HepG2 (cell line): ENCODE data around the gene LAMTOR3. TPM values are rescaled to one million over a fixed set of nuclear protein-coding genes. Genes with fewer than 3 reads are reported as not detected.

Experiments used
- ATAC-seq: fragments of 200-7000 bp; cut with Tn5 transposase; 3 replicates; pipeline ENCODE4 v1.9.1; 2020; ENCODE audit warnings: mild to moderate bottlenecking, moderate library complexity
- BruUV-seq: library from RNA; stranded (reverse); fragments of 400-500 nt; replicated peaks from 2 replicates; lab custom pipeline; 2021; lab: Mats Ljungman, UMichigan
- CTCF ChIA-PET: fragments of 300-600 bp; formaldehyde crosslinking; extraction: SDS; loops from one replicate; lab custom pipeline; 2021; ENCODE audit warnings: low total read pairs, inconsistent platforms, low intra/inter-chr PET ratio; lab: Yijun Ruan, JAX
- POLR2A ChIA-PET: fragments of 350-600 bp; sonication (Branson Sonifier 250); formaldehyde crosslinking; loops from one replicate; lab custom pipeline; 2020; ENCODE audit warnings: antibody characterized with exemption, inconsistent platforms; lab: Yijun Ruan, JAX
- DNase-seq: peaks from one replicate; pipeline ENCODE4 v3.0.0-alpha.2; 2015; ENCODE audit warnings: low spot score
- FAIRE-seq: peaks from 3 replicates; lab custom pipeline; 2011; peaks lifted over from hg19 to GRCh38; lab: Jason Lieb, UNC
- H2AFZ ChIP-seq: one replicate; pipeline ENCODE4 v1.6.1; 2011; ENCODE audit warnings: low read length, inconsistent platforms
- H3K27ac ChIP-seq: fragments of 300-600 bp; 3 replicates; pipeline ENCODE4 v1.8.0; 2011; ENCODE audit warnings: mixed run types, mild to moderate bottlenecking, mixed read lengths, low read length, inconsistent platforms; ENCODE audit not compliant: insufficient read depth; ENCODE audit errors: extremely low read length
- H3K27me3 ChIP-seq, 2 experiments: fragments of 200-600 bp in 1 of 2; 2 replicates in 1 of 2; 3 replicates in 1 of 2; pipeline versions ENCODE4 v1.6.0 to v1.8.0; 2011; ENCODE audit warnings: low read length in 2 of 2, mild to moderate bottlenecking in 2 of 2, moderate library complexity in 2 of 2, inconsistent platforms in 1 of 2; ENCODE audit not compliant: insufficient read depth in 2 of 2, control insufficient read depth in 1 of 2
- H3K36me3 ChIP-seq, 2 experiments: fragments of 200-600 bp in 1 of 2; replicated peaks in 1 of 2; 2 replicates in 1 of 2; 3 replicates in 1 of 2; pipeline versions ENCODE4 v1.5.1 to v1.8.0; 2011; ENCODE audit warnings: low read length in 2 of 2, inconsistent platforms in 1 of 2; ENCODE audit not compliant: insufficient read depth in 2 of 2, control insufficient read depth in 1 of 2
- H3K4me1 ChIP-seq: 2 replicates; pipeline ENCODE4 v1.5.1; 2012; ENCODE audit warnings: low read length, inconsistent platforms; ENCODE audit not compliant: insufficient read depth
- H3K4me2 ChIP-seq: 2 replicates; pipeline ENCODE4 v1.6.0; 2011; ENCODE audit warnings: low read depth, low read length, inconsistent platforms
- H3K4me3 ChIP-seq, 3 experiments: fragments of 200-600 bp in 1 of 3; sonication (generic), shearing (Covaris generic) in 1 of 3; replicated peaks in 1 of 3; 2 replicates each; pipeline ENCODE4 v1.5.1; 2011 to 2016; ENCODE audit warnings: low read length in 3 of 3, inconsistent platforms in 2 of 3, low read depth in 2 of 3, mild to moderate bottlenecking in 2 of 3, control low read depth in 1 of 3, mixed read lengths in 1 of 3; ENCODE audit not compliant: insufficient read depth in 1 of 3
- H3K79me2 ChIP-seq: one replicate; pipeline ENCODE4 v1.6.1; 2011; ENCODE audit warnings: low read length, inconsistent platforms; ENCODE audit not compliant: insufficient read depth
- H3K9ac ChIP-seq: 2 replicates; pipeline ENCODE4 v1.6.0; 2011; ENCODE audit warnings: mild to moderate bottlenecking, low read depth, low read length, inconsistent platforms; ENCODE audit not compliant: insufficient read depth
- H3K9me3 ChIP-seq: 2 replicates; pipeline ENCODE4 v1.5.1; 2012; ENCODE audit warnings: mild to moderate bottlenecking, low read length
- H4K20me1 ChIP-seq: 2 replicates; pipeline ENCODE4 v1.6.0; 2011; ENCODE audit warnings: inconsistent platforms, mild to moderate bottlenecking, low read length, moderate library complexity; ENCODE audit not compliant: insufficient read depth
- ARID3A ChIP-seq: IDR thresholded peaks from 2 replicates; pipeline ENCODE4 v1.6.1; 2012; ENCODE audit warnings: low read depth, low read length, improper control_type of control experiment
- CERS6 ChIP-seq: sonication (generic); formaldehyde crosslinking; IDR thresholded peaks from 2 replicates; pipeline ENCODE4 v1.5.0; 2020; ENCODE audit warnings: missing genetic modification reagents
- MED13 ChIP-seq: sonication (generic); formaldehyde crosslinking; IDR thresholded peaks from 2 replicates; pipeline ENCODE4 v1.5.0; 2020; ENCODE audit warnings: missing genetic modification reagents
- MTF2 ChIP-seq: sonication (generic); formaldehyde crosslinking; IDR thresholded peaks from 2 replicates; pipeline ENCODE4 v1.5.0; 2020; ENCODE audit warnings: missing genetic modification reagents, borderline replicate concordance
- MYNN ChIP-seq: sonication (generic); formaldehyde crosslinking; IDR thresholded peaks from 2 replicates; pipeline ENCODE4 v1.4.0; 2020; ENCODE audit warnings: mild to moderate bottlenecking, low read depth, missing genetic modification reagents
- NR2C2 ChIP-seq: sonication (generic); formaldehyde crosslinking; IDR thresholded peaks from 2 replicates; pipeline ENCODE4 v1.4.0; 2020; ENCODE audit warnings: missing genetic modification reagents, mild to moderate bottlenecking, moderate library complexity, borderline replicate concordance
- PTBP1 ChIP-seq: fragments of 200-400 bp; formaldehyde crosslinking; IDR thresholded peaks from 2 replicates; pipeline ENCODE4 v1.6.1; 2018; ENCODE audit warnings: low read length, low read depth; ENCODE audit not compliant: poor library complexity, severe bottlenecking
- YEATS4 ChIP-seq: sonication (generic); formaldehyde crosslinking; IDR thresholded peaks from 2 replicates; pipeline ENCODE4 v1.4.0; 2020; ENCODE audit warnings: missing genetic modification reagents, borderline replicate concordance
- ZBTB42 ChIP-seq: sonication (generic); formaldehyde crosslinking; IDR thresholded peaks from 2 replicates; pipeline ENCODE4 v1.5.0; 2020; ENCODE audit warnings: mild to moderate bottlenecking, missing genetic modification reagents
- ZC3H4 ChIP-seq: sonication (generic); formaldehyde crosslinking; IDR thresholded peaks from 2 replicates; pipeline ENCODE4 v1.4.0; 2020; ENCODE audit warnings: missing genetic modification reagents, borderline replicate concordance
- ZFP36L2 ChIP-seq: sonication (generic); formaldehyde crosslinking; IDR thresholded peaks from 2 replicates; pipeline ENCODE4 v1.4.0; 2020; ENCODE audit warnings: missing genetic modification reagents
- ZNF121 ChIP-seq: sonication (generic); formaldehyde crosslinking; IDR thresholded peaks from 2 replicates; pipeline ENCODE4 v1.5.0; 2020; ENCODE audit warnings: mild to moderate bottlenecking, missing genetic modification reagents
- ZNF790 ChIP-seq: sonication (generic); formaldehyde crosslinking; IDR thresholded peaks from 2 replicates; pipeline ENCODE4 v1.8.0; 2022; ENCODE audit warnings: missing genetic modification reagents, mild to moderate bottlenecking, borderline replicate concordance
- ZNF841 ChIP-seq: sonication (generic); formaldehyde crosslinking; IDR thresholded peaks from 2 replicates; pipeline ENCODE4 v1.8.1; 2023; ENCODE audit warnings: missing genetic modification reagents, borderline replicate concordance
- ZSCAN20 ChIP-seq: sonication (generic); formaldehyde crosslinking; IDR thresholded peaks from 2 replicates; pipeline ENCODE4 v1.4.0; 2020; ENCODE audit warnings: missing genetic modification reagents, mild to moderate bottlenecking, borderline replicate concordance
- WGBS: methylation state at CpG from one replicate; pipeline ENCODE4 v1.1.6; 2017; ENCODE audit warnings: low lambda C conversion rate; 5-methylcytosine and 5-hydroxymethylcytosine counted together
- in situ Hi-C: cut with HindIII; loops from 2 replicates; pipeline ENCODE4 v1.10.0; 2017; ENCODE audit warnings: low pct_unique_long_range_greater_than_20kb; ENCODE audit not compliant: extremely low pct_ligation_motif_present
- intact Hi-C: fragments of 100-400 bp; cut with micrococcal nuclease; formaldehyde crosslinking; loops from one replicate; pipeline ENCODE4 v1.10.0; 2022; ENCODE audit not compliant: unreplicated experiment
- polyA plus RNA-seq, 8 experiments: library from polyadenylated mRNA; depleted of rRNA in 3 of 8; stranded (reverse) in 7 of 8; unstranded in 1 of 8; fragments of >200 nt; fragmentation: Illumina TruSeq in 4 of 8; extraction: Trizol in 4 of 8; gene quantifications; 2 replicates each; pipeline versions ENCODE4 v1.2.1 to v1.2.3, GENCODE V29; 2011 to 2016; ENCODE audit warnings: low read depth in 4 of 8, missing spikeins in 1 of 8, mixed read lengths in 1 of 8; ENCODE audit not compliant: insufficient read depth in 1 of 8
- total RNA-seq, 5 experiments: library from RNA; depleted of rRNA; stranded (reverse); fragments of >200 nt; fragmentation: Illumina TruSeq; extraction: Trizol; gene quantifications; 2 replicates each; pipeline ENCODE4 v1.2.3, GENCODE V29; 2016; ENCODE audit warnings: low read depth in 1 of 5

Gene LAMTOR3
- total and polyA plus RNA-seq, 2 of the 13 experiments (the other 11 are each of a cell fraction or from before 2014, with no cell fraction given) = 47.6 to 49.1 TPM

- TF ChIP-seq ZNF790 (CRISPR knock-in tag) (no peak), ZNF841 (CRISPR knock-in tag) (no peak), ARID3A (no peak), ZC3H4 (CRISPR knock-in tag) (no peak), MYNN (CRISPR knock-in tag) (no peak), MTF2 (CRISPR knock-in tag) (no peak), ZBTB42 (CRISPR knock-in tag) (no peak), ZNF121 (CRISPR knock-in tag) (no peak), YEATS4 (CRISPR knock-in tag) (no peak), ZFP36L2 (CRISPR knock-in tag) (no peak), NR2C2 (no peak), CERS6 (CRISPR knock-in tag) (no peak), ZSCAN20 (CRISPR knock-in tag) (no peak), PTBP1 (no peak), MED13 (CRISPR knock-in tag) (no peak)
- in situ Hi-C loops (loop anchor here (10.0 kb wide), 1 partner anchor 321 kb away; the partner anchor contains the start of gene TRMT10A), intact Hi-C loops (loop anchor here (5.0 kb wide), 1 partner anchor 809 kb away; no protein-coding TSS in a partner anchor)
- peaks cover 10% of the 10 kb centered on the region for H3K79me2 ChIP-seq
- H3K27ac ChIP-seq = no peak overlapping the region
- no TSS peak for BruUV-seq
- ChIA-PET CTCF (interaction anchor here (1.7 kb wide), 1 partner anchor 325 kb away, joined by 6 read pairs; no protein-coding TSS in a partner anchor), POLR2A (no interaction called here)
- H3K9ac ChIP-seq = no peak overlapping the region
- no peaks in the 10 kb centered on the region for H3K27me3 ChIP-seq
- WGBS = 95% methylated on average over 4 of the region's 4 CpGs
- no peaks in the 10 kb centered on the region for H3K9me3 ChIP-seq
- peaks cover 4 to 27% of the 10 kb centered on the region in 2 experiments for H3K36me3 ChIP-seq
- FAIRE-seq (no peak), DNase-seq (no peak), ATAC-seq (no peak)
- H3K4me2 ChIP-seq = no peak overlapping the region
- H3K4me3 ChIP-seq = no peak overlapping the region
- H2AFZ ChIP-seq = no peak overlapping the region
- 0 out of 2 replicates have a peak, but pooled peaks cover 4% of the 10 kb centered on the region for H3K4me1 ChIP-seq
- H4K20me1 ChIP-seq = no peaks in the 10 kb centered on the region
Observed at GRCh38 chr4:99886146-99886545, 8.1 kb downstream of the LAMTOR3 start.
